ENCODE data around the gene SERINC3. TPM values are rescaled to one million over a fixed set of nuclear protein-coding genes. Genes with fewer than 3 reads are reported as not detected.

Gene SERINC3
- total and polyA plus RNA-seq, 2 experiments from 2014 or later, result 18.1 to 33.0 TPM

DNA sequence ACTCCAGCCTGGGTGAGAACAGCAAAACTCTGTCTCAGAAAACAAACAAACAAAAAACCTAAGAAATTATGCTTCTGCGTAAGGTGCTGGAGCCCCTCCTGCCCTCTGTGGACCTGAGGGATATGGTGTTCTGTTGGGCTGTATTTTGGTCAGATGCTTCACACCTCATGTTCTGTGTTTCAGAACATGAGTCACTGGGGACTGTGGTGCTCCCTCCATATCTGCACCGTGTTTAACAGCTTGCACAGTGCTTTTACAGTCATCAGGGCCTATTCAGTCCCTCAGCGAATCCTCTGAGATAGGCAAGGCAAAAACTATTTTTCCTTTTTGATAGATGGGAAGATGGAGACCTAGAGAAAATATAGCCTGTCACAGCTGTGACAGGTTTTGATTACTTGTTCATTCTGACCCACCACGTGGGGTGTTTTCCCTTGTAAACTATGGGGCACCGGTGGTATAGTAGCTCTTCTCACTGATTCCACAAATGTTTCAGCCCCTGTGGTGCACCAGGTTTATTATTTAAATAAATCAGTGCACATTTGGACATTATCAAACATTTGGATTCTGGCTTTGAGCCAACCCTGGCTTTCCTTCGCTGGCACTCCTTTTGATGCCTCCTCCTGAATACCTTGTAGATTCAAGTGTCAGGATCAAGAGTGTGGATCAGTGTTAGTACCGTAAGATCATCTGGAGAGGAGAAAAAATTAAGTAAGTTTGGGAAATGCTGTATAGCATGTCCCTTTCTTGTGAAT is 36.6 kb downstream of the SERINC3 start:
- Histone ChIP-seq H2AFZ (no peak overlapping the region), H3K27ac (ENCODE audit: low read depth) (no peak overlapping the region), H4K20me1 (replicated peaks; ENCODE audit: insufficient read depth) (no peaks in the 10 kb centered on the region; the same call in none of the 2 replicates), H3K27me3 (ENCODE audit: insufficient read depth) (no peaks in the 10 kb centered on the region), H3K9me2 (ENCODE audit: insufficient read depth) (no peaks in the 10 kb centered on the region), H3K4me1 (ENCODE audit: insufficient read depth) (no peaks in the 10 kb centered on the region), H3F3A (replicated peaks; ENCODE audit: low read depth) (no peaks in the 10 kb centered on the region), H3K79me2 (replicated peaks; ENCODE audit: insufficient read depth) (no peaks in the 10 kb centered on the region), H3K36me3 (ENCODE audit: insufficient read depth) (peaks cover 14% of the 10 kb centered on the region; the same call in 1 of the 2 replicates), H3K4me3 (no peak overlapping the region), H3K4me2 (no peak overlapping the region)
- TF ChIP-seq JUNB (IDR thresholded peaks at IDR 0.05; ENCODE audit: unreplicated experiment) (no peak), EZH2 (IDR thresholded peaks at IDR 0.05; ENCODE audit: low read depth, unreplicated experiment) (no peak), POLR2AphosphoS5 (IDR thresholded peaks at IDR 0.05; ENCODE audit: low read depth) (no peak), EZH2phosphoT487 (IDR thresholded peaks at IDR 0.05; ENCODE audit: unreplicated experiment) (no peak), CREB1 (CRISPR knock-in tag; IDR thresholded peaks at IDR 0.05; ENCODE audit: low read depth) (no peak), STAT1 (IDR thresholded peaks at IDR 0.05; ENCODE audit: unreplicated experiment) (no peak), ZNF331 (CRISPR knock-in tag; IDR thresholded peaks at IDR 0.05; ENCODE audit: low read depth) (no peak), NANOG (IDR thresholded peaks at IDR 0.05; ENCODE audit: borderline replicate concordance) (no peak), ZNF114 (CRISPR knock-in tag; IDR thresholded peaks at IDR 0.05) (no peak)
- TF ChIP-seq, protein P1, sequence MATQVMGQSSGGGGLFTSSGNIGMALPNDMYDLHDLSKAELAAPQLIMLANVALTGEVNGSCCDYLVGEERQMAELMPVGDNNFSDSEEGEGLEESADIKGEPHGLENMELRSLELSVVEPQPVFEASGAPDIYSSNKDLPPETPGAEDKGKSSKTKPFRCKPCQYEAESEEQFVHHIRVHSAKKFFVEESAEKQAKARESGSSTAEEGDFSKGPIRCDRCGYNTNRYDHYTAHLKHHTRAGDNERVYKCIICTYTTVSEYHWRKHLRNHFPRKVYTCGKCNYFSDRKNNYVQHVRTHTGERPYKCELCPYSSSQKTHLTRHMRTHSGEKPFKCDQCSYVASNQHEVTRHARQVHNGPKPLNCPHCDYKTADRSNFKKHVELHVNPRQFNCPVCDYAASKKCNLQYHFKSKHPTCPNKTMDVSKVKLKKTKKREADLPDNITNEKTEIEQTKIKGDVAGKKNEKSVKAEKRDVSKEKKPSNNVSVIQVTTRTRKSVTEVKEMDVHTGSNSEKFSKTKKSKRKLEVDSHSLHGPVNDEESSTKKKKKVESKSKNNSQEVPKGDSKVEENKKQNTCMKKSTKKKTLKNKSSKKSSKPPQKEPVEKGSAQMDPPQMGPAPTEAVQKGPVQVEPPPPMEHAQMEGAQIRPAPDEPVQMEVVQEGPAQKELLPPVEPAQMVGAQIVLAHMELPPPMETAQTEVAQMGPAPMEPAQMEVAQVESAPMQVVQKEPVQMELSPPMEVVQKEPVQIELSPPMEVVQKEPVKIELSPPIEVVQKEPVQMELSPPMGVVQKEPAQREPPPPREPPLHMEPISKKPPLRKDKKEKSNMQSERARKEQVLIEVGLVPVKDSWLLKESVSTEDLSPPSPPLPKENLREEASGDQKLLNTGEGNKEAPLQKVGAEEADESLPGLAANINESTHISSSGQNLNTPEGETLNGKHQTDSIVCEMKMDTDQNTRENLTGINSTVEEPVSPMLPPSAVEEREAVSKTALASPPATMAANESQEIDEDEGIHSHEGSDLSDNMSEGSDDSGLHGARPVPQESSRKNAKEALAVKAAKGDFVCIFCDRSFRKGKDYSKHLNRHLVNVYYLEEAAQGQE (IDR thresholded peaks at IDR 0.05; ENCODE audit: unreplicated experiment), result no peak
- TF ChIP-seq, protein P2, sequence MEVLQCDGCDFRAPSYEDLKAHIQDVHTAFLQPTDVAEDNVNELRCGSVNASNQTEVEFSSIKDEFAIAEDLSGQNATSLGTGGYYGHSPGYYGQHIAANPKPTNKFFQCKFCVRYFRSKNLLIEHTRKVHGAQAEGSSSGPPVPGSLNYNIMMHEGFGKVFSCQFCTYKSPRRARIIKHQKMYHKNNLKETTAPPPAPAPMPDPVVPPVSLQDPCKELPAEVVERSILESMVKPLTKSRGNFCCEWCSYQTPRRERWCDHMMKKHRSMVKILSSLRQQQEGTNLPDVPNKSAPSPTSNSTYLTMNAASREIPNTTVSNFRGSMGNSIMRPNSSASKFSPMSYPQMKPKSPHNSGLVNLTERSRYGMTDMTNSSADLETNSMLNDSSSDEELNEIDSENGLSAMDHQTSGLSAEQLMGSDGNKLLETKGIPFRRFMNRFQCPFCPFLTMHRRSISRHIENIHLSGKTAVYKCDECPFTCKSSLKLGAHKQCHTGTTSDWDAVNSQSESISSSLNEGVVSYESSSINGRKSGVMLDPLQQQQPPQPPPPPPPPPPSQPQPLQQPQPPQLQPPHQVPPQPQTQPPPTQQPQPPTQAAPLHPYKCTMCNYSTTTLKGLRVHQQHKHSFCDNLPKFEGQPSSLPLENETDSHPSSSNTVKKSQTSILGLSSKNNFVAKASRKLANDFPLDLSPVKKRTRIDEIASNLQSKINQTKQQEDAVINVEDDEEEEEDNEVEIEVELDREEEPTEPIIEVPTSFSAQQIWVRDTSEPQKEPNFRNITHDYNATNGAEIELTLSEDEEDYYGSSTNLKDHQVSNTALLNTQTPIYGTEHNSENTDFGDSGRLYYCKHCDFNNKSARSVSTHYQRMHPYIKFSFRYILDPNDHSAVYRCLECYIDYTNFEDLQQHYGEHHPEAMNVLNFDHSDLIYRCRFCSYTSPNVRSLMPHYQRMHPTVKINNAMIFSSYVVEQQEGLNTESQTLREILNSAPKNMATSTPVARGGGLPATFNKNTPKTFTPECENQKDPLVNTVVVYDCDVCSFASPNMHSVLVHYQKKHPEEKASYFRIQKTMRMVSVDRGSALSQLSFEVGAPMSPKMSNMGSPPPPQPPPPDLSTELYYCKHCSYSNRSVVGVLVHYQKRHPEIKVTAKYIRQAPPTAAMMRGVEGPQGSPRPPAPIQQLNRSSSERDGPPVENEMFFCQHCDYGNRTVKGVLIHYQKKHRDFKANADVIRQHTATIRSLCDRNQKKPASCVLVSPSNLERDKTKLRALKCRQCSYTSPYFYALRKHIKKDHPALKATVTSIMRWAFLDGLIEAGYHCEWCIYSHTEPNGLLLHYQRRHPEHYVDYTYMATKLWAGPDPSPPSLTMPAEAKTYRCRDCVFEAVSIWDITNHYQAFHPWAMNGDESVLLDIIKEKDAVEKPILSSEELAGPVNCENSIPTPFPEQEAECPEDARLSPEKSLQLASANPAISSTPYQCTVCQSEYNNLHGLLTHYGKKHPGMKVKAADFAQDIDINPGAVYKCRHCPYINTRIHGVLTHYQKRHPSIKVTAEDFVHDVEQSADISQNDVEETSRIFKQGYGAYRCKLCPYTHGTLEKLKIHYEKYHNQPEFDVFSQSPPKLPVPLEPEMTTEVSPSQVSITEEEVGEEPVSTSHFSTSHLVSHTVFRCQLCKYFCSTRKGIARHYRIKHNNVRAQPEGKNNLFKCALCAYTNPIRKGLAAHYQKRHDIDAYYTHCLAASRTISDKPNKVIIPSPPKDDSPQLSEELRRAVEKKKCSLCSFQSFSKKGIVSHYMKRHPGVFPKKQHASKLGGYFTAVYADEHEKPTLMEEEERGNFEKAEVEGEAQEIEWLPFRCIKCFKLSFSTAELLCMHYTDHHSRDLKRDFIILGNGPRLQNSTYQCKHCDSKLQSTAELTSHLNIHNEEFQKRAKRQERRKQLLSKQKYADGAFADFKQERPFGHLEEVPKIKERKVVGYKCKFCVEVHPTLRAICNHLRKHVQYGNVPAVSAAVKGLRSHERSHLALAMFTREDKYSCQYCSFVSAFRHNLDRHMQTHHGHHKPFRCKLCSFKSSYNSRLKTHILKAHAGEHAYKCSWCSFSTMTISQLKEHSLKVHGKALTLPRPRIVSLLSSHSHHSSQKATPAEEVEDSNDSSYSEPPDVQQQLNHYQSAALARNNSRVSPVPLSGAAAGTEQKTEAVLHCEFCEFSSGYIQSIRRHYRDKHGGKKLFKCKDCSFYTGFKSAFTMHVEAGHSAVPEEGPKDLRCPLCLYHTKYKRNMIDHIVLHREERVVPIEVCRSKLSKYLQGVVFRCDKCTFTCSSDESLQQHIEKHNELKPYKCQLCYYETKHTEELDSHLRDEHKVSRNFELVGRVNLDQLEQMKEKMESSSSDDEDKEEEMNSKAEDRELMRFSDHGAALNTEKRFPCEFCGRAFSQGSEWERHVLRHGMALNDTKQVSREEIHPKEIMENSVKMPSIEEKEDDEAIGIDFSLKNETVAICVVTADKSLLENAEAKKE (CRISPR knock-in tag; IDR thresholded peaks at IDR 0.05), result no peak
- TF ChIP-seq, protein P3, sequence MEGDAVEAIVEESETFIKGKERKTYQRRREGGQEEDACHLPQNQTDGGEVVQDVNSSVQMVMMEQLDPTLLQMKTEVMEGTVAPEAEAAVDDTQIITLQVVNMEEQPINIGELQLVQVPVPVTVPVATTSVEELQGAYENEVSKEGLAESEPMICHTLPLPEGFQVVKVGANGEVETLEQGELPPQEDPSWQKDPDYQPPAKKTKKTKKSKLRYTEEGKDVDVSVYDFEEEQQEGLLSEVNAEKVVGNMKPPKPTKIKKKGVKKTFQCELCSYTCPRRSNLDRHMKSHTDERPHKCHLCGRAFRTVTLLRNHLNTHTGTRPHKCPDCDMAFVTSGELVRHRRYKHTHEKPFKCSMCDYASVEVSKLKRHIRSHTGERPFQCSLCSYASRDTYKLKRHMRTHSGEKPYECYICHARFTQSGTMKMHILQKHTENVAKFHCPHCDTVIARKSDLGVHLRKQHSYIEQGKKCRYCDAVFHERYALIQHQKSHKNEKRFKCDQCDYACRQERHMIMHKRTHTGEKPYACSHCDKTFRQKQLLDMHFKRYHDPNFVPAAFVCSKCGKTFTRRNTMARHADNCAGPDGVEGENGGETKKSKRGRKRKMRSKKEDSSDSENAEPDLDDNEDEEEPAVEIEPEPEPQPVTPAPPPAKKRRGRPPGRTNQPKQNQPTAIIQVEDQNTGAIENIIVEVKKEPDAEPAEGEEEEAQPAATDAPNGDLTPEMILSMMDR (conservative IDR thresholded peaks at IDR 0.05; ENCODE audit: low read depth in 2 of 2), result no peak
- TF ChIP-seq, protein P4, sequence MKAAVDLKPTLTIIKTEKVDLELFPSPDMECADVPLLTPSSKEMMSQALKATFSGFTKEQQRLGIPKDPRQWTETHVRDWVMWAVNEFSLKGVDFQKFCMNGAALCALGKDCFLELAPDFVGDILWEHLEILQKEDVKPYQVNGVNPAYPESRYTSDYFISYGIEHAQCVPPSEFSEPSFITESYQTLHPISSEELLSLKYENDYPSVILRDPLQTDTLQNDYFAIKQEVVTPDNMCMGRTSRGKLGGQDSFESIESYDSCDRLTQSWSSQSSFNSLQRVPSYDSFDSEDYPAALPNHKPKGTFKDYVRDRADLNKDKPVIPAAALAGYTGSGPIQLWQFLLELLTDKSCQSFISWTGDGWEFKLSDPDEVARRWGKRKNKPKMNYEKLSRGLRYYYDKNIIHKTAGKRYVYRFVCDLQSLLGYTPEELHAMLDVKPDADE (IDR thresholded peaks at IDR 0.05), result no peak
- Mint-ChIP-seq H3K9me3 (no peaks in the 10 kb centered on the region), H3K27ac (no peak overlapping the region), H3K4me3 (no peak overlapping the region), H3K27me3 (ENCODE audit: insufficient read depth, low read depth, poor library complexity) (peaks cover 1% of the 10 kb centered on the region), H3K36me3 (ENCODE audit: low read depth) (peaks cover 31% of the 10 kb centered on the region), H3K4me1 (no peaks in the 10 kb centered on the region)
- DNase-seq (ENCODE audit: low spot score), result no peak
- ATAC-seq, result no peak

Measured in GM23338 (cell line).